H54 (cell line): ENCODE measurements around the gene DNAJC18.

Experiments
- DNase-seq: peaks from one replicate; pipeline ENCODE4 v3.0.0; 2011; ENCODE audit warnings: low spot score, mixed read lengths; ENCODE audit not compliant: insufficient read length
- FAIRE-seq: peaks from 3 replicates; lab custom pipeline; 2011; peaks lifted over from hg19 to GRCh38; lab: Jason Lieb, UNC
- POLR2A ChIP-seq: IDR thresholded peaks from 2 replicates; pipeline ENCODE4 v1.6.1; 2011; ENCODE audit warnings: low read depth, mild to moderate bottlenecking, low read length

Gene DNAJC18

GRCh38 chr5:139426203-139426885 is 13.0 kb downstream of the DNAJC18 start:
- DNase-seq (no peak), FAIRE-seq (no peak)
- TF ChIP-seq POLR2A: no peak

GRCh38 chr5:139425497-139425896 is 13.8 kb downstream of the DNAJC18 start:
- FAIRE-seq (no peak), DNase-seq (no peak)
- TF ChIP-seq POLR2A: no peak

GRCh38 chr5:139422307-139422893 is 16.9 kb downstream of the DNAJC18 start:
- FAIRE-seq: peak; percentile 75
- no peak for TF ChIP-seq POLR2A
- DNase-seq: peak; percentile 46

- no peak for TF ChIP-seq POLR2A
- no peak for DNase-seq
- FAIRE-seq: no peak
Measured at GRCh38 chr5:139419226-139420192, 19.8 kb downstream of the DNAJC18 start.

- DNase-seq (no peak), FAIRE-seq (no peak)
- no peak for TF ChIP-seq POLR2A
Measured at GRCh38 chr5:139418793-139419192, 20.5 kb downstream of the DNAJC18 start.

- TF ChIP-seq POLR2A: no peak
- no peak for FAIRE-seq
- no peak for DNase-seq
Measured at GRCh38 chr5:139417214-139417613, 22.1 kb downstream of the DNAJC18 start.

- no peak for FAIRE-seq
- TF ChIP-seq POLR2A: no peak
- no peak for DNase-seq
Measured at GRCh38 chr5:139416651-139417050, 22.7 kb downstream of the DNAJC18 start.

- TF ChIP-seq POLR2A: no peak
- no peak for FAIRE-seq
- no peak for DNase-seq
Measured at GRCh38 chr5:139415869-139416268, 23.5 kb downstream of the DNAJC18 start.

- no peak for TF ChIP-seq POLR2A
- no peak for DNase-seq
- no peak for FAIRE-seq
Measured at GRCh38 chr5:139415221-139415861, 24.0 kb downstream of the DNAJC18 start.

GRCh38 chr5:139414581-139415130 is 24.7 kb downstream of the DNAJC18 start:
- TF ChIP-seq POLR2A: no peak
- DNase-seq (no peak), FAIRE-seq (no peak)

GRCh38 chr5:139413963-139414362 is 25.4 kb downstream of the DNAJC18 start:
- no peak for FAIRE-seq
- TF ChIP-seq POLR2A: no peak
- no peak for DNase-seq

GRCh38 chr5:139413153-139413552 is 26.2 kb downstream of the DNAJC18 start:
- DNase-seq: no peak
- FAIRE-seq: no peak

More at GRCh38 chr5:139413153-139413552, 26.2 kb downstream of the DNAJC18 start:
- no peak for TF ChIP-seq POLR2A
